Liver (tissue), 3 donors: ENCODE data around the gene PLAU.

Source experiments
- ATF3 ChIP-seq: IDR thresholded peaks from 2 replicates; pipeline ENCODE4 v1.6.1; 2016; ENCODE audit warnings: antibody characterized with exemption
- CTCF ChIP-seq: fragments of 150-350 bp; IDR thresholded peaks from 2 replicates; pipeline ENCODE4 v1.5.1; 2017; ENCODE audit warnings: improper control_type of control experiment, low read depth, low read length; ENCODE audit not compliant: missing input control
- EGR1 ChIP-seq, 2 donors: IDR thresholded peaks; 2 replicates each; pipeline ENCODE4 v1.6.1; 2016 to 2018; ENCODE audit warnings: antibody characterized with exemption in 2 of 2, low read depth in 2 of 2
- FOXA1 ChIP-seq: IDR thresholded peaks from 2 replicates; pipeline ENCODE4 v1.6.1; 2016; ENCODE audit warnings: antibody characterized with exemption
- GABPA ChIP-seq, 2 donors: IDR thresholded peaks in 1 of 2; conservative IDR thresholded peaks in 1 of 2; 2 replicates each; pipeline ENCODE4 v1.6.1; 2016; ENCODE audit warnings: antibody characterized with exemption in 2 of 2, mild to moderate bottlenecking in 1 of 2, moderate library complexity in 1 of 2
- JUND ChIP-seq, 2 donors: IDR thresholded peaks; 2 replicates each; pipeline ENCODE4 v1.6.1; 2016; ENCODE audit warnings: antibody characterized with exemption in 2 of 2
- RAD21 ChIP-seq, 2 donors: IDR thresholded peaks; 2 replicates each; pipeline ENCODE4 v1.6.1; 2016; ENCODE audit warnings: antibody characterized with exemption in 2 of 2, mild to moderate bottlenecking in 2 of 2
- RXRA ChIP-seq, 2 donors: IDR thresholded peaks; 2 replicates each; pipeline ENCODE4 v1.6.1; 2017 to 2018; ENCODE audit warnings: antibody characterized with exemption in 2 of 2, mild to moderate bottlenecking in 1 of 2
- SP1 ChIP-seq: IDR thresholded peaks from 2 replicates; pipeline ENCODE4 v1.6.1; 2018; ENCODE audit warnings: antibody characterized with exemption, mild to moderate bottlenecking
- TAF1 ChIP-seq: conservative IDR thresholded peaks from 2 replicates; pipeline ENCODE4 v1.6.1; 2016; ENCODE audit warnings: antibody characterized with exemption, mild to moderate bottlenecking
- YY1 ChIP-seq: IDR thresholded peaks from 2 replicates; pipeline ENCODE4 v1.6.1; 2016; ENCODE audit warnings: antibody characterized with exemption, mild to moderate bottlenecking
- TF ChIP-seq, protein P1 (sequence below): IDR thresholded peaks from 2 replicates; pipeline ENCODE4 v1.6.1; 2016; ENCODE audit warnings: antibody characterized with exemption
- TF ChIP-seq, protein P2 (sequence below): IDR thresholded peaks from 2 replicates; pipeline ENCODE4 v1.6.1; 2016; ENCODE audit warnings: antibody characterized with exemption, mild to moderate bottlenecking
- TF ChIP-seq, protein P3 (sequence below): IDR thresholded peaks from 2 replicates; pipeline ENCODE4 v1.6.1; 2016; ENCODE audit warnings: antibody characterized with exemption
- donor health status: healthy.
- donor health status: healthy.

DNA sequence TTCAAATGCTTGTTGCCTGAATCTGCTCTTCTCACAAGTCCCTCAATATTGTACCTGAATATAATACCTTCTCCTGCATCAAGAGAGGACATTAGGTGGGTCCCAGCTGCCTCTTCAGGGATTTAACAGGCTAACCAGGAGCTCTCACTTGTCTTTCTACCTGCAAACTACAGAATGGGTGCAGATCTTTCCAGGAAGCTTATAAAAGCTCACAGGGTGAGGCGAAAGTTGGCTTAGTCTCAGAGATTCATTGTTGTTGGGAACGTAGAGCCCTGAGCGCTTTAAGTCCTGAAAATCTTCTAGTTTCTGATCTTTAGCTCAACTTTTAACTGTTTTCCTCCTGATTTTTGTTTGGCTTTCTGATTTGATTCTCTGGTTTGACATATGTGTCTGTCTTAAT lies 25.0 kb downstream of the PLAU start:
- no peak for TF ChIP-seq CTCF
- no peak for TF ChIP-seq JUND (IDR thresholded peaks at IDR 0.05)
- TF ChIP-seq EGR1 (IDR thresholded peaks at IDR 0.05; ENCODE audit: low read depth in 2 of 2), result no peak
- no peak for TF ChIP-seq TAF1
- TF ChIP-seq RXRA (IDR thresholded peaks at IDR 0.05), result no peak
- TF ChIP-seq RAD21 (IDR thresholded peaks at IDR 0.05), result no peak
- no peak for TF ChIP-seq GABPA (IDR thresholded peaks at IDR 0.05 in 1 of 2, conservative IDR thresholded peaks at IDR 0.05 in 1 of 2)
- no peak for TF ChIP-seq FOXA1
- no peak for TF ChIP-seq ATF3
- TF ChIP-seq, protein P1, sequence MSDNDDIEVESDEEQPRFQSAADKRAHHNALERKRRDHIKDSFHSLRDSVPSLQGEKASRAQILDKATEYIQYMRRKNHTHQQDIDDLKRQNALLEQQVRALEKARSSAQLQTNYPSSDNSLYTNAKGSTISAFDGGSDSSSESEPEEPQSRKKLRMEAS, result no peak
- TF ChIP-seq, protein P2, sequence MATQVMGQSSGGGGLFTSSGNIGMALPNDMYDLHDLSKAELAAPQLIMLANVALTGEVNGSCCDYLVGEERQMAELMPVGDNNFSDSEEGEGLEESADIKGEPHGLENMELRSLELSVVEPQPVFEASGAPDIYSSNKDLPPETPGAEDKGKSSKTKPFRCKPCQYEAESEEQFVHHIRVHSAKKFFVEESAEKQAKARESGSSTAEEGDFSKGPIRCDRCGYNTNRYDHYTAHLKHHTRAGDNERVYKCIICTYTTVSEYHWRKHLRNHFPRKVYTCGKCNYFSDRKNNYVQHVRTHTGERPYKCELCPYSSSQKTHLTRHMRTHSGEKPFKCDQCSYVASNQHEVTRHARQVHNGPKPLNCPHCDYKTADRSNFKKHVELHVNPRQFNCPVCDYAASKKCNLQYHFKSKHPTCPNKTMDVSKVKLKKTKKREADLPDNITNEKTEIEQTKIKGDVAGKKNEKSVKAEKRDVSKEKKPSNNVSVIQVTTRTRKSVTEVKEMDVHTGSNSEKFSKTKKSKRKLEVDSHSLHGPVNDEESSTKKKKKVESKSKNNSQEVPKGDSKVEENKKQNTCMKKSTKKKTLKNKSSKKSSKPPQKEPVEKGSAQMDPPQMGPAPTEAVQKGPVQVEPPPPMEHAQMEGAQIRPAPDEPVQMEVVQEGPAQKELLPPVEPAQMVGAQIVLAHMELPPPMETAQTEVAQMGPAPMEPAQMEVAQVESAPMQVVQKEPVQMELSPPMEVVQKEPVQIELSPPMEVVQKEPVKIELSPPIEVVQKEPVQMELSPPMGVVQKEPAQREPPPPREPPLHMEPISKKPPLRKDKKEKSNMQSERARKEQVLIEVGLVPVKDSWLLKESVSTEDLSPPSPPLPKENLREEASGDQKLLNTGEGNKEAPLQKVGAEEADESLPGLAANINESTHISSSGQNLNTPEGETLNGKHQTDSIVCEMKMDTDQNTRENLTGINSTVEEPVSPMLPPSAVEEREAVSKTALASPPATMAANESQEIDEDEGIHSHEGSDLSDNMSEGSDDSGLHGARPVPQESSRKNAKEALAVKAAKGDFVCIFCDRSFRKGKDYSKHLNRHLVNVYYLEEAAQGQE, result no peak
- TF ChIP-seq, protein P3, sequence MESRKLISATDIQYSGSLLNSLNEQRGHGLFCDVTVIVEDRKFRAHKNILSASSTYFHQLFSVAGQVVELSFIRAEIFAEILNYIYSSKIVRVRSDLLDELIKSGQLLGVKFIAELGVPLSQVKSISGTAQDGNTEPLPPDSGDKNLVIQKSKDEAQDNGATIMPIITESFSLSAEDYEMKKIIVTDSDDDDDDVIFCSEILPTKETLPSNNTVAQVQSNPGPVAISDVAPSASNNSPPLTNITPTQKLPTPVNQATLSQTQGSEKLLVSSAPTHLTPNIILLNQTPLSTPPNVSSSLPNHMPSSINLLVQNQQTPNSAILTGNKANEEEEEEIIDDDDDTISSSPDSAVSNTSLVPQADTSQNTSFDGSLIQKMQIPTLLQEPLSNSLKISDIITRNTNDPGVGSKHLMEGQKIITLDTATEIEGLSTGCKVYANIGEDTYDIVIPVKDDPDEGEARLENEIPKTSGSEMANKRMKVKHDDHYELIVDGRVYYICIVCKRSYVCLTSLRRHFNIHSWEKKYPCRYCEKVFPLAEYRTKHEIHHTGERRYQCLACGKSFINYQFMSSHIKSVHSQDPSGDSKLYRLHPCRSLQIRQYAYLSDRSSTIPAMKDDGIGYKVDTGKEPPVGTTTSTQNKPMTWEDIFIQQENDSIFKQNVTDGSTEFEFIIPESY, result no peak
- no peak for TF ChIP-seq SP1
- TF ChIP-seq YY1, result no peak
